Testis (tissue), 3 donors: ENCODE results near the gene MASP2. TPM values are rescaled to one million over a fixed set of nuclear protein-coding genes. Genes with fewer than 3 reads are reported as not detected.

Experiments
- DNase-seq: peaks from one replicate; pipeline ENCODE4 v3.0.0-alpha.2; 2019
- H3K27ac ChIP-seq, 2 donors: fragments of 200-600 bp; sonication (generic); one replicate each; pipeline ENCODE4 v1.5.1; 2019
- H3K27me3 ChIP-seq: fragments of 200-600 bp; sonication (generic); one replicate; pipeline ENCODE4 v1.5.1; 2019
- H3K36me3 ChIP-seq: fragments of 200-600 bp; sonication (generic); one replicate; pipeline ENCODE4 v1.5.1; 2017; ENCODE audit warnings: low read depth; ENCODE audit errors: missing control alignments
- H3K4me1 ChIP-seq: fragments of 200-600 bp; sonication (generic); one replicate; pipeline ENCODE4 v1.5.1; 2019
- H3K4me3 ChIP-seq, 2 donors: fragments of 200-600 bp; sonication (generic); one replicate each; pipeline ENCODE4 v1.5.1; 2017 to 2019
- H3K9me3 ChIP-seq: fragments of 200-600 bp; sonication (generic); one replicate; pipeline ENCODE4 v1.5.1; 2017
- CTCF ChIP-seq, 3 experiments: fragments of 450-650 bp in 2 of 3; fragments of 200-600 bp in 1 of 3; sonication (generic) in 1 of 3; IDR thresholded peaks; one replicate each; pipeline ENCODE4 v1.5.1; 2016 to 2019; ENCODE audit warnings: antibody characterized with exemption in 3 of 3, mild to moderate bottlenecking in 2 of 3, moderate library complexity in 1 of 3
- POLR2A ChIP-seq: fragments of 450-650 bp; IDR thresholded peaks from one replicate; pipeline ENCODE4 v1.6.1; 2017; ENCODE audit warnings: antibody characterized with exemption, mild to moderate bottlenecking, moderate library complexity
- WGBS, 2 donors: methylation state at CpG; one replicate each; pipeline ENCODE4 v1.1.5; 2018; 5-methylcytosine and 5-hydroxymethylcytosine counted together
- intact Hi-C: fragments of 100-400 bp; cut with DNase I; formaldehyde crosslinking; loops from one replicate; pipeline ENCODE4 v1.15.1; 2023; ENCODE audit warnings: low total_unique reads
- polyA plus RNA-seq: library from polyadenylated mRNA; stranded (reverse); fragments of 350-450 nt; fragmentation: Illumina TruSeq; extraction: RNeasy Lipid Tissue Mini Kit (QIAGEN cat#74804); gene quantifications from one replicate; pipeline ENCODE4 v1.2.3, GENCODE V29; 2014; ENCODE audit warnings: low read depth, low replicate concordance; ENCODE audit not compliant: insufficient read depth
- total RNA-seq, 2 donors: library from RNA; depleted of rRNA; stranded (reverse); fragments of >200 nt; gene quantifications; one replicate each; pipeline ENCODE4 v1.2.3, GENCODE V29; 2016

MASP2 gene
- total and polyA plus RNA-seq, 3 donors from 2014 or later = 0.31 TPM; not detected in 1

GRCh38 chr1:10989095-10989494 lies 57.9 kb downstream of the MASP2 start:
- no peak for TF ChIP-seq POLR2A
- no peak for TF ChIP-seq CTCF (IDR thresholded peaks at IDR 0.05)
- H3K4me1 ChIP-seq = no peaks in the 10 kb centered on the region

GRCh38 chr1:10987840-10988417 lies 59.1 kb downstream of the MASP2 start:
- Histone ChIP-seq H3K36me3 (no peaks in the 10 kb centered on the region), H3K9me3 (no peaks in the 10 kb centered on the region), H3K4me1 (no peaks in the 10 kb centered on the region), H3K27me3 (no peaks in the 10 kb centered on the region), H3K4me3 (no peak overlapping the region), H3K27ac (no peak overlapping the region)
- 72 to 85% methylated on average over 4 of the region's 4 CpGs for WGBS, 2 donors
- intact Hi-C loops = no loop called here
- no peak for TF ChIP-seq CTCF (IDR thresholded peaks at IDR 0.05)
- no peak for TF ChIP-seq POLR2A
- DNase-seq = no peak

More at GRCh38 chr1:10989095-10989494, 57.9 kb downstream of the MASP2 start:
- no peaks in the 10 kb centered on the region for H3K27me3 ChIP-seq
- no peaks in the 10 kb centered on the region for H3K9me3 ChIP-seq
- H3K36me3 ChIP-seq = no peaks in the 10 kb centered on the region
- DNase-seq = no peak
- intact Hi-C loops = no loop called here
- no peak overlapping the region for H3K4me3 ChIP-seq
- H3K27ac ChIP-seq = no peak overlapping the region
- 83 to 84% methylated on average over 2 to 5 of the region's 5 CpGs for WGBS, 2 donors

- Histone ChIP-seq H3K27ac (no peak overlapping the region), H3K4me3 (no peak overlapping the region), H3K27me3 (no peaks in the 10 kb centered on the region), H3K9me3 (no peaks in the 10 kb centered on the region), H3K4me1 (no peaks in the 10 kb centered on the region), H3K36me3 (no peaks in the 10 kb centered on the region)
- no peak for DNase-seq
- no peak for TF ChIP-seq POLR2A
- intact Hi-C loops = no loop called here
- WGBS, 2 donors = 80 to 88% methylated on average over 7 of the region's 7 CpGs
Measured at GRCh38 chr1:10986525-10986890, 60.5 kb downstream of the MASP2 start.

- Histone ChIP-seq H3K27me3 (no peaks in the 10 kb centered on the region), H3K9me3 (no peaks in the 10 kb centered on the region), H3K27ac (no peak overlapping the region), H3K4me1 (peaks cover 12% of the 10 kb centered on the region), H3K36me3 (no peaks in the 10 kb centered on the region), H3K4me3 (no peak overlapping the region)
- no peak for TF ChIP-seq CTCF (IDR thresholded peaks at IDR 0.05)
- TF ChIP-seq POLR2A = no peak
- intact Hi-C loops = no loop called here
- no peak for DNase-seq
- 61 to 75% methylated on average over 9 of the region's 9 CpGs for WGBS, 2 donors
Measured at GRCh38 chr1:10980841-10981727, 66.0 kb downstream of the MASP2 start.

GRCh38 chr1:10980094-10980577 lies 66.9 kb downstream of the MASP2 start:
- intact Hi-C loops = no loop called here
- Histone ChIP-seq H3K9me3 (no peaks in the 10 kb centered on the region), H3K27ac (no peak overlapping the region), H3K4me3 (no peak overlapping the region), H3K27me3 (no peaks in the 10 kb centered on the region), H3K36me3 (no peaks in the 10 kb centered on the region), H3K4me1 (peaks cover 12% of the 10 kb centered on the region)
- WGBS, 2 donors = 23 to 38% methylated on average over 15 of the region's 15 CpGs
- DNase-seq = peak; percentile 59
- no peak for TF ChIP-seq POLR2A
- no peak for TF ChIP-seq CTCF (IDR thresholded peaks at IDR 0.05)
